Heart left ventricle (tissue), 16 donors: ENCODE measurements around the gene SP140L. TPM values are rescaled to one million over a fixed set of nuclear protein-coding genes. Genes with fewer than 3 reads are reported as not detected.

Experiments used
- ATAC-seq, 4 donors: fragments of 200-7000 bp; cut with Tn5 transposase; one replicate each; pipeline ENCODE4 v1.9.1; 2020 to 2022; ENCODE audit warnings: moderate library complexity in 4 of 4, mild to moderate bottlenecking in 3 of 4, moderate number of reproducible peaks in 1 of 4
- DNase-seq, 5 donors: peaks; one replicate each; pipeline ENCODE4 v3.0.0-alpha.2; 2020
- H3K27ac ChIP-seq, 12 donors: fragments of 200-600 bp; sonication (generic) in 4 of 12; one replicate each; pipeline versions ENCODE4 v1.5.0 to v1.8.0; 2016 to 2022; ENCODE audit warnings: mild to moderate bottlenecking in 2 of 12
- H3K27me3 ChIP-seq, 9 donors: fragments of 200-600 bp; sonication (generic) in 2 of 9; one replicate each; pipeline versions ENCODE4 v1.5.1 to v1.8.0; 2016 to 2022; ENCODE audit warnings: mild to moderate bottlenecking in 3 of 9
- H3K36me3 ChIP-seq, 9 donors: fragments of 200-600 bp; sonication (generic) in 2 of 9; one replicate each; pipeline versions ENCODE4 v1.5.0 to v1.8.0; 2018 to 2022; ENCODE audit warnings: mild to moderate bottlenecking in 2 of 9
- H3K4me1 ChIP-seq, 12 donors: fragments of 200-600 bp; sonication (generic) in 4 of 12; one replicate each; pipeline versions ENCODE4 v1.5.0 to v1.8.0; 2016 to 2022; ENCODE audit warnings: mild to moderate bottlenecking in 3 of 12
- H3K4me3 ChIP-seq, 12 donors: fragments of 200-600 bp; sonication (generic) in 4 of 12; one replicate each; pipeline versions ENCODE4 v1.5.0 to v1.8.0; 2017 to 2022; ENCODE audit warnings: mild to moderate bottlenecking in 9 of 12, moderate library complexity in 4 of 12
- H3K9me3 ChIP-seq, 12 donors: fragments of 200-600 bp; sonication (generic) in 4 of 12; one replicate each; pipeline versions ENCODE4 v1.5.0 to v1.8.0; 2016 to 2022; ENCODE audit warnings: mild to moderate bottlenecking in 1 of 12
- CTCF ChIP-seq, 12 donors: fragments of 200-600 bp; sonication (generic) in 4 of 12; IDR thresholded peaks; one replicate each; pipeline versions ENCODE4 v1.5.0 to v1.8.0; 2018 to 2022; ENCODE audit warnings: antibody characterized with exemption in 12 of 12, mild to moderate bottlenecking in 5 of 12
- POLR2A ChIP-seq, 2 donors: fragments of 450-650 bp; IDR thresholded peaks; one replicate each; pipeline ENCODE4 v1.6.1; 2017; ENCODE audit warnings: antibody characterized with exemption in 2 of 2, mild to moderate bottlenecking in 2 of 2, moderate library complexity in 2 of 2
- WGBS, 4 donors: extraction: QIAGEN DNeasy Blood & Tissue Kit in 2 of 4; methylation state at CpG; one replicate each; pipeline versions ENCODE4 v1.1.5 to v1.1.7; 2013 to 2018; 5-methylcytosine and 5-hydroxymethylcytosine counted together
- intact Hi-C, 10 donors: fragments of 100-400 bp; cut with DNase I; formaldehyde crosslinking; loops; one replicate each; pipeline versions ENCODE4 v1.11.1 to v1.14.2; 2022
- polyA plus RNA-seq, 2 donors: library from polyadenylated mRNA; stranded (reverse); fragments of 200-250 nt; gene quantifications; one replicate each; pipeline ENCODE4 v1.2.3, GENCODE V29; 2013
- total RNA-seq, 9 donors: library from RNA; depleted of rRNA in 2 of 9; stranded (reverse); fragments of >200 nt in 2 of 9; fragmentation: NEBNext Ultra II Directional in 3 of 9; extraction: Animal tissue kit (Norgen Biotek cat#: 25700) in 3 of 9; gene quantifications; one replicate each; pipeline versions ENCODE4 v1.1.0 to v1.2.4, GENCODE V29; 2016 to 2023
- donor health status: ischemic (EF 13 %, LVEDD 7.1; RV severe dilation, severe dysfunction).
- donor health status: healthy with polysubstance abuse.
- donor health status: DM: no; HTN: yes; CAD: no.
- donor health status: DM: no; HTN: no; CAD: no.
- donor health status: ischemic (EF 25% LVEDD 6.9; RV normal size, moderate dysfunction).
- donor health status: ischemic (EF 25% LVEDD 5.7; RV mildly dilated, moderate dysfunction).
- donor health status: healthy.
- donor health status: DM: yes; HTN: yes; CAD: no.
- donor health status: ischemic (EF 35%, LVEDD 5.7; RV mildly dilated, moderate dysfunction).
- donor health status: nonischemic (EF 11% LVEDD 7.7; RV severe dilation, severe dysfunction).
- donor health status: DM: yes; HTN: yes; CAD: no.
- donor health status: PGD.
- donor health status: ischemic (EF 29% LVEDD 5.4; RV normal size, mild dysfunction).
- donor health status: nonischemic (EF 23%, LVEDD 6.1; RV moderate dilation, normal function).

SP140L gene
- total and polyA plus RNA-seq, 11 donors: 2.5 to 17.6 (median 4.0) TPM

GRCh38 chr2:230295192-230295591 lies 31.8 kb upstream of the SP140L start:
- DNase-seq (no peak), ATAC-seq (no peak)
- H3K27me3 ChIP-seq: no peaks in the 10 kb centered on the region
- H3K36me3 ChIP-seq: peaks cover 0 to 6% (median 0%) of the 10 kb centered on the region in 9 donors
- H3K9me3 ChIP-seq: peaks cover 0 to 9% (median 2%) of the 10 kb centered on the region in 12 donors
- intact Hi-C loops: no loop called here
- no peak overlapping the region for H3K27ac ChIP-seq
- TF ChIP-seq CTCF (IDR thresholded peaks at IDR 0.05) (no peak), POLR2A (IDR thresholded peaks at IDR 0.05) (no peak)
- no peak overlapping the region for H3K4me3 ChIP-seq
- H3K4me1 ChIP-seq: no peaks in the 10 kb centered on the region
- WGBS, 4 donors: 85 to 90% (median 87%) methylated on average over 6 of the region's 6 CpGs

GRCh38 chr2:230296917-230297316 lies 30.1 kb upstream of the SP140L start:
- H3K27me3 ChIP-seq: no peaks in the 10 kb centered on the region
- no peak overlapping the region for H3K4me3 ChIP-seq
- H3K9me3 ChIP-seq: peaks cover 0 to 18% (median 8%) of the 10 kb centered on the region in 12 donors
- DNase-seq: no peak
- TF ChIP-seq POLR2A (IDR thresholded peaks at IDR 0.05): no peak
- no peak for TF ChIP-seq CTCF (IDR thresholded peaks at IDR 0.05)
- no peaks in the 10 kb centered on the region for H3K4me1 ChIP-seq
- intact Hi-C loops: no loop called here
- no peak for ATAC-seq
- H3K27ac ChIP-seq: no peak overlapping the region
- H3K36me3 ChIP-seq: no peaks in the 10 kb centered on the region

GRCh38 chr2:230299618-230300017 lies 27.4 kb upstream of the SP140L start:
- WGBS, 4 donors: 67 to 74% (median 72%) methylated on average over 2 of the region's 2 CpGs
- H3K27me3 ChIP-seq: no peaks in the 10 kb centered on the region
- DNase-seq (no peak), ATAC-seq (peak in 3 of 4 donors; percentile 47 to 61 (median 47))
- H3K4me1 ChIP-seq: no peaks in the 10 kb centered on the region
- intact Hi-C loops: no loop called here
- H3K4me3 ChIP-seq: no peak overlapping the region
- no peak overlapping the region for H3K27ac ChIP-seq
- H3K9me3 ChIP-seq: peaks cover 0 to 38% (median 8%) of the 10 kb centered on the region in 12 donors
- no peaks in the 10 kb centered on the region for H3K36me3 ChIP-seq
- TF ChIP-seq CTCF (IDR thresholded peaks at IDR 0.05): no peak
- TF ChIP-seq POLR2A (IDR thresholded peaks at IDR 0.05): no peak

GRCh38 chr2:230305416-230306275 lies 21.3 kb upstream of the SP140L start:
- ATAC-seq: peak in 1 of 4 donors; percentile 11
- H3K4me3 ChIP-seq: no peak overlapping the region
- peaks cover 0 to 31% (median 6%) of the 10 kb centered on the region in 12 donors for H3K9me3 ChIP-seq
- no peak for TF ChIP-seq POLR2A (IDR thresholded peaks at IDR 0.05)
- TF ChIP-seq CTCF (IDR thresholded peaks at IDR 0.05): no peak
- H3K27ac ChIP-seq: no peak overlapping the region
- intact Hi-C loops: no loop called here
- no peak for DNase-seq
- WGBS, 4 donors: 82 to 92% (median 90%) methylated on average over 12 to 23 of the region's 23 CpGs
- no peaks in the 10 kb centered on the region for H3K27me3 ChIP-seq
- no peaks in the 10 kb centered on the region for H3K36me3 ChIP-seq
- no peaks in the 10 kb centered on the region for H3K4me1 ChIP-seq
